Measurements from ENCODE around the gene DNAJC1. TPM values are rescaled to one million over a fixed set of nuclear protein-coding genes. Genes with fewer than 3 reads are reported as not detected.

DNAJC1 gene
- polyA plus RNA-seq, 2 of the 4 experiments (the other 2 are of a cell fraction), result 19.2 to 34.2 TPM

- ChIA-PET CTCF (interaction anchor here (1.0 kb wide), 1 partner anchor 919 kb away, joined by 3 read pairs; no protein-coding TSS in a partner anchor), POLR2A (no interaction called here)
- FAIRE-seq (no peak), DNase-seq (ENCODE audit: low read depth in 1 of 2, low spot score in 1 of 2) (no peak), ATAC-seq (no peak)
- H3K4me2 ChIP-seq, result no peak overlapping the region
- no peaks in the 10 kb centered on the region for H3K4me1 ChIP-seq
- H3K27ac ChIP-seq, result no peak overlapping the region
- peaks cover 39% of the 10 kb centered on the region for H3K9me3 ChIP-seq
- TF ChIP-seq NPAS2 (CRISPR knock-in tag; IDR thresholded peaks at IDR 0.05; ENCODE audit: borderline replicate concordance) (no peak), CEBPB (IDR thresholded peaks at IDR 0.05) (no peak), EHMT2 (IDR thresholded peaks at IDR 0.05; ENCODE audit: low read depth) (no peak), USF2 (IDR thresholded peaks at IDR 0.05) (no peak), ELK1 (IDR thresholded peaks at IDR 0.05; ENCODE audit: low read depth, low read length) (no peak), CHD2 (IDR thresholded peaks at IDR 0.05; ENCODE audit: low read length, partially characterized antibody) (no peak), KDM5A (IDR thresholded peaks at IDR 0.05) (no peak), REST (IDR thresholded peaks at IDR 0.05) (no peak), ESRRA (IDR thresholded peaks at IDR 0.05; ENCODE audit: borderline replicate concordance, low read length) (no peak), BCL3 (IDR thresholded peaks at IDR 0.05) (no peak), ZFP36 (IDR thresholded peaks at IDR 0.05; ENCODE audit: borderline replicate concordance, partially characterized antibody) (no peak), PHF8 (IDR thresholded peaks at IDR 0.05; ENCODE audit: borderline replicate concordance, low read depth) (no peak), ZSCAN20 (CRISPR knock-in tag; IDR thresholded peaks at IDR 0.05) (no peak), HES2 (IDR thresholded peaks at IDR 0.05) (no peak), POLR2A (IDR thresholded peaks at IDR 0.05; ENCODE audit: low read length) (no peak), NFE2L2 (conservative IDR thresholded peaks at IDR 0.05; ENCODE audit: low read length) (no peak), RNF2 (IDR thresholded peaks at IDR 0.05; ENCODE audit: borderline replicate concordance, low read depth) (no peak)
- WGBS (ENCODE audit: missing lambda C conversion rate), result 82% methylated on average over 4 of the region's 4 CpGs
- no peak overlapping the region for H3K4me3 ChIP-seq
These were observed 179.1 kb downstream of the DNAJC1 start for GRCh38 chr10:21824409-21824808.

- Histone ChIP-seq H3K4me3 (no peak overlapping the region), H3K4me2 (no peak overlapping the region), H3K9me3 (peaks cover 34% of the 10 kb centered on the region), H3K4me1 (no peaks in the 10 kb centered on the region), H3K27ac (no peak overlapping the region)
- POLR2A ChIA-PET, result no interaction called here
- 76% methylated on average over 2 of the region's 2 CpGs for WGBS (ENCODE audit: missing lambda C conversion rate)
- ATAC-seq, result no peak
- no peak for DNase-seq (ENCODE audit: low read depth in 1 of 2, low spot score in 1 of 2)
- no peak for FAIRE-seq
- CTCF ChIA-PET, result interaction anchor here (0.5 kb wide), 1 partner anchor 11 kb away, joined by 3 read pairs; no protein-coding TSS in a partner anchor
- TF ChIP-seq HOXA7 (CRISPR knock-in tag; IDR thresholded peaks at IDR 0.05) (no peak), HDAC2 (IDR thresholded peaks at IDR 0.05) (no peak), HOXB13 (CRISPR knock-in tag; IDR thresholded peaks at IDR 0.05; ENCODE audit: low read depth) (no peak), REST (IDR thresholded peaks at IDR 0.05) (no peak), RCOR1 (IDR thresholded peaks at IDR 0.05; ENCODE audit: low read depth, low read length) (no peak), CBX8 (IDR thresholded peaks at IDR 0.05) (no peak), FOSL2 (IDR thresholded peaks at IDR 0.05) (no peak), FOSL2 (CRISPR knock-in tag; IDR thresholded peaks at IDR 0.05) (no peak), NPAS2 (CRISPR knock-in tag; IDR thresholded peaks at IDR 0.05; ENCODE audit: borderline replicate concordance) (no peak), JUNB (IDR thresholded peaks at IDR 0.05) (no peak), FOSB (CRISPR knock-in tag; IDR thresholded peaks at IDR 0.05) (no peak), JUN (IDR thresholded peaks at IDR 0.05) (no peak), PBX3 (IDR thresholded peaks at IDR 0.05) (no peak)
These were observed 179.9 kb downstream of the DNAJC1 start for GRCh38 chr10:21823617-21824016.
